ENCODE measurements around the gene ALOX12B. TPM values are rescaled to one million over a fixed set of nuclear protein-coding genes. Genes with fewer than 3 reads are reported as not detected.

ALOX12B gene
- total RNA-seq, 2 donors from 2014 or later, result 0.95 to 1.2 TPM

DNA sequence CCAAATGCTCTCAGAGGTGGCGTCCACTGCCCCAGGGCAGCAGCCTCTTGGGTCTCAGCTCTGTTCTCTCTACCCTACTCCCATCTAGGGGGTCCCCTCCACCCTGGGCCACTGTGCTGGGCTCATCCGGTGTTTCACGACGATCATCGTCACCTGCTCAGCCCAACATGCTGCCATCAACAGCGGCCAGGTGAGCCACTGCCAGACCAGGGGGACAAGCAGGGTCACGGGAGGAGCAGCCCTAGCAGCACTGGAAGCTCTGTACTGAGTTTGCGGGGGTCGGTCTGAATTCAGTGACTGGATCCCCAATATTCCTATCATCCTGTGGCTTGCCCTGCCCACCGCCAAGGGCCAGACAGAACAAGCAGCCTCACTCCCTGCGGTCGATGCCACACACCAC lies 16.0 kb downstream of the ALOX12B start:
- Mint-ChIP-seq H3K4me1 (peaks cover 48% of the 10 kb centered on the region), H3K27me3 (ENCODE audit: insufficient read depth) (peaks cover 63% of the 10 kb centered on the region)

DNA sequence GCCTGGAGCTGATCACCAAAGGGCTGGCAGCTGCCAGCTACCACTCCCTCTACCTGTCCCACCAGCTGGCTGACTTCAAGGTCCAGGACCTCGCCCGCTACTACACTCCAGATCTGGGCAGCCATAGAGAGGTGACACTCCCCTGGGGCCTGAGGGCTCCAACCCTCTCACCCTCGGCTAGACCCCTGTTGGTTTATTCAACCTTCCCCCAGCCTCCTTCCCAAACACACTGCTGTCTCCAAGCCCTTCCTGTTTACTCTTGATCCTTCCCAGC lies 18.0 kb downstream of the ALOX12B start:
- H3K27me3 Mint-ChIP-seq (ENCODE audit: insufficient read depth), result peaks cover 43% of the 10 kb centered on the region
- peaks cover 50% of the 10 kb centered on the region for H3K27me3 ChIP-seq (ENCODE audit: control insufficient read depth, insufficient read depth, low read length, poor library complexity, severe bottlenecking)

More for the DNA sequence above, 16.0 kb downstream of the ALOX12B start:
- H3K27me3 ChIP-seq (ENCODE audit: control insufficient read depth, insufficient read depth, low read length, poor library complexity, severe bottlenecking), result peaks cover 69% of the 10 kb centered on the region
- 60 to 86% methylated on average over 2 to 12 of the region's 12 CpGs for WGBS, 2 experiments (ENCODE audit: insufficient coverage in 1 of 2, insufficient read length in 1 of 2)
- H3K36me3 Mint-ChIP-seq (ENCODE audit: low read depth), result no peaks in the 10 kb centered on the region
- no peak overlapping the region for H3K27ac ChIP-seq (ENCODE audit: low read depth, low read length)
- H3K4me3 Mint-ChIP-seq, result peak overlapping the region; percentile 48
- no peak for DNase-seq
- no peak overlapping the region for H3K4me3 ChIP-seq (ENCODE audit: low read length)
- H3K9me3 Mint-ChIP-seq, result no peaks in the 10 kb centered on the region
- peaks cover 12% of the 10 kb centered on the region for H3K4me1 ChIP-seq (ENCODE audit: control insufficient read depth, insufficient read depth, low read length)
- H3K9me3 ChIP-seq (ENCODE audit: control insufficient read depth, low read length), result no peaks in the 10 kb centered on the region
- no peak overlapping the region for H3K9ac ChIP-seq (ENCODE audit: extremely low read depth, low read length, poor library complexity, severe bottlenecking)
- TF ChIP-seq, protein P1, sequence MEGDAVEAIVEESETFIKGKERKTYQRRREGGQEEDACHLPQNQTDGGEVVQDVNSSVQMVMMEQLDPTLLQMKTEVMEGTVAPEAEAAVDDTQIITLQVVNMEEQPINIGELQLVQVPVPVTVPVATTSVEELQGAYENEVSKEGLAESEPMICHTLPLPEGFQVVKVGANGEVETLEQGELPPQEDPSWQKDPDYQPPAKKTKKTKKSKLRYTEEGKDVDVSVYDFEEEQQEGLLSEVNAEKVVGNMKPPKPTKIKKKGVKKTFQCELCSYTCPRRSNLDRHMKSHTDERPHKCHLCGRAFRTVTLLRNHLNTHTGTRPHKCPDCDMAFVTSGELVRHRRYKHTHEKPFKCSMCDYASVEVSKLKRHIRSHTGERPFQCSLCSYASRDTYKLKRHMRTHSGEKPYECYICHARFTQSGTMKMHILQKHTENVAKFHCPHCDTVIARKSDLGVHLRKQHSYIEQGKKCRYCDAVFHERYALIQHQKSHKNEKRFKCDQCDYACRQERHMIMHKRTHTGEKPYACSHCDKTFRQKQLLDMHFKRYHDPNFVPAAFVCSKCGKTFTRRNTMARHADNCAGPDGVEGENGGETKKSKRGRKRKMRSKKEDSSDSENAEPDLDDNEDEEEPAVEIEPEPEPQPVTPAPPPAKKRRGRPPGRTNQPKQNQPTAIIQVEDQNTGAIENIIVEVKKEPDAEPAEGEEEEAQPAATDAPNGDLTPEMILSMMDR (conservative IDR thresholded peaks at IDR 0.05), result no peak
- no peak overlapping the region for H3K27ac Mint-ChIP-seq
- H3K36me3 ChIP-seq (ENCODE audit: control insufficient read depth, insufficient read depth, low read length), result no peaks in the 10 kb centered on the region

DNA sequence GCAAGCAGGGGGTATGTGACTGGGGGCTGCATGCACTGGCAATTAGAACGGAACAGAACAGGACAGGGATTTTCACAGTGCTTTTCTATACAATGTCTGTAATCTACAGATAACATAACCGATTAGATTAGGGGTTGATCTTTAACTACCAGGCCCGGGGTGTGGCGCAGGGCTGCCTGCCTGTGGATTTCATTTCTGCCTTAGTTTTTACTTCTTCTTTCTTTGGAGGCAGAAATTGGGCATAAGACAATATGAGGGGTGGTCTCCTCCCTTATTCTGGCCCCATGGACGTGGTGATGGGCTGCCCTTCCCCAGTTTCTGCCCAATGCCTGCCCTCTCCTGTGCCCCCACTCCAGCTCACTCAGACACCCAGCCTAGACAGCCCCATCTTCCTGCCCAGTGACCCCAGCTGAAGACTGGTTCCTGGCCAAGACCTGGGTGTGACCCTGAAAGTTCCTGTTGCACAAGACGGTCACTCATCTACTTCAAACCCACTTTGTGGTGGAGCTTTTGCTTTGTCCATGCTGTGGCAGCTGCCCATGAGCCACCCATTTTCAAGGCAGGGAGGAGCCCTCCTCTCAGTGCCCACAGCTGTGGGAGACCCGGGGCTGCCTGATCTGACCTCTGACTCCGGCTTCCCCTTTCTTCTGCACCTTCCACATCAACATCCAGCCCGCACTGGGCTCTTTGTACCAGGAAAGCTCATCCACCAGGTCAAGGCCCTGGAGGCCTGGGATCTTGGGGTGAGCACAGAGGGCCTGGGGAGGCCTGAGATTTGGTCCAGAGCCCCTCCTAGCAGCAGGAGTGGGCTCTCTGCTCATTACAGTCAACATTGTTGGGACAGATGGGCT lies 18.6 kb downstream of the ALOX12B start:
- Mint-ChIP-seq H3K27ac (peak overlapping the region; percentile 76), H3K27me3 (ENCODE audit: insufficient read depth) (peaks cover 38% of the 10 kb centered on the region), H3K4me1 (peaks cover 49% of the 10 kb centered on the region), H3K4me3 (peak overlapping the region; percentile 21), H3K9me3 (no peaks in the 10 kb centered on the region), H3K36me3 (ENCODE audit: low read depth) (no peaks in the 10 kb centered on the region)
- peaks cover 12% of the 10 kb centered on the region for H3K4me1 ChIP-seq (ENCODE audit: control insufficient read depth, insufficient read depth, low read length)
- no peak overlapping the region for H3K4me3 ChIP-seq (ENCODE audit: low read length)
- no peak overlapping the region for H3K27ac ChIP-seq (ENCODE audit: low read depth, low read length)
- DNase-seq, result peak; percentile 61
- H3K9ac ChIP-seq (ENCODE audit: extremely low read depth, low read length, poor library complexity, severe bottlenecking), result no peak overlapping the region
- TF ChIP-seq, protein P1 (conservative IDR thresholded peaks at IDR 0.05), result no peak
- no peaks in the 10 kb centered on the region for H3K36me3 ChIP-seq (ENCODE audit: control insufficient read depth, insufficient read depth, low read length)
- 61 to 89% methylated on average over 6 to 9 of the region's 9 CpGs for WGBS, 2 experiments (ENCODE audit: insufficient coverage in 1 of 2, insufficient read length in 1 of 2)
- peaks cover 44% of the 10 kb centered on the region for H3K27me3 ChIP-seq (ENCODE audit: control insufficient read depth, insufficient read depth, low read length, poor library complexity, severe bottlenecking)
- H3K9me3 ChIP-seq (ENCODE audit: control insufficient read depth, low read length), result no peaks in the 10 kb centered on the region

More for the DNA sequence above, 18.0 kb downstream of the ALOX12B start:
- Mint-ChIP-seq H3K36me3 (ENCODE audit: low read depth) (no peaks in the 10 kb centered on the region), H3K27ac (peak overlapping the region; percentile 76), H3K4me3 (no peak overlapping the region), H3K4me1 (peaks cover 48% of the 10 kb centered on the region), H3K9me3 (no peaks in the 10 kb centered on the region)
- 83 to 100% methylated on average over 2 to 3 of the region's 3 CpGs for WGBS, 2 experiments (ENCODE audit: insufficient coverage in 1 of 2, insufficient read length in 1 of 2)
- DNase-seq, result no peak
- H3K4me3 ChIP-seq (ENCODE audit: low read length), result no peak overlapping the region
- H3K27ac ChIP-seq (ENCODE audit: low read depth, low read length), result no peak overlapping the region
- TF ChIP-seq, protein P1 (conservative IDR thresholded peaks at IDR 0.05), result no peak
- H3K9ac ChIP-seq (ENCODE audit: extremely low read depth, low read length, poor library complexity, severe bottlenecking), result no peak overlapping the region
- H3K4me1 ChIP-seq (ENCODE audit: control insufficient read depth, insufficient read depth, low read length), result peaks cover 12% of the 10 kb centered on the region
- H3K36me3 ChIP-seq (ENCODE audit: control insufficient read depth, insufficient read depth, low read length), result no peaks in the 10 kb centered on the region
- H3K9me3 ChIP-seq (ENCODE audit: control insufficient read depth, low read length), result no peaks in the 10 kb centered on the region
